Measurements from ENCODE around the gene LAMA3.
A peak's percentile ranks its signal among the peaks of the same experiment; 100 is the strongest.

Gene LAMA3

GRCh38 chr18:23824669-23825068 is 135.4 kb downstream of the LAMA3 start:
- Histone ChIP-seq H3K9ac (ENCODE audit: low read length) (no peak overlapping the region), H3K9me3 (ENCODE audit: control insufficient read depth, low read length) (no peaks in the 10 kb centered on the region), H3K14ac (ENCODE audit: low read length in 2 of 2) (no peak overlapping the region), H3K4ac (ENCODE audit: low read depth in 1 of 2, low read length in 2 of 2) (no peak overlapping the region), H2BK12ac (ENCODE audit: low read length in 2 of 2) (no peak overlapping the region), H3K4me1 (ENCODE audit: control insufficient read depth, insufficient read depth, low read depth, low read length) (peaks cover 9% of the 10 kb centered on the region), H4K91ac (ENCODE audit: low read length) (no peak overlapping the region), H2AFZ (ENCODE audit: low read depth, low read length) (no peak overlapping the region), H2BK15ac (ENCODE audit: low read depth, poor library complexity, severe bottlenecking) (no peak overlapping the region), H3K27ac (ENCODE audit: low read length, poor library complexity, severe bottlenecking) (no peak overlapping the region), H2BK120ac (ENCODE audit: low read depth, low read length) (no peak overlapping the region), H2AK5ac (ENCODE audit: low read length, severe bottlenecking) (no peak overlapping the region), H3K4me3 (ENCODE audit: insufficient read depth in 1 of 2, low read depth in 1 of 2, low read length in 2 of 2) (no peak overlapping the region), H3K23ac (ENCODE audit: low read length in 2 of 2) (no peak overlapping the region), H3K27me3 (ENCODE audit: control insufficient read depth in 1 of 2, insufficient read depth in 1 of 2, low read length in 2 of 2) (no peaks in the 10 kb centered on the region), H3K4me2 (ENCODE audit: low read length, poor library complexity, severe bottlenecking) (no peak overlapping the region), H4K8ac (ENCODE audit: low read length) (no peak overlapping the region), H3K79me1 (replicated peaks; ENCODE audit: low read length, poor library complexity, severe bottlenecking) (no peaks in the 10 kb centered on the region), H2BK5ac (ENCODE audit: low read depth, low read length, poor library complexity, severe bottlenecking) (no peak overlapping the region), H3K36me3 (ENCODE audit: control insufficient read depth in 1 of 2, insufficient read depth in 2 of 2, low read depth in 1 of 2, low read length in 2 of 2) (peaks cover 0 to 58% of the 10 kb centered on the region in 2 experiments), H3K18ac (ENCODE audit: low read depth in 1 of 2, low read length in 2 of 2) (no peak overlapping the region)
- DNase-seq: peak; percentile 16
- 100% methylated on average over 1 of the region's 1 CpG for WGBS

GRCh38 chr18:23825496-23825895 is 136.2 kb downstream of the LAMA3 start:
- 86% methylated on average over 1 of the region's 2 CpGs for WGBS
- H3K9me3 ChIP-seq (ENCODE audit: control insufficient read depth, low read length): no peaks in the 10 kb centered on the region

GRCh38 chr18:23825978-23826405 is 136.7 kb downstream of the LAMA3 start:
- Histone ChIP-seq H3K36me3 (ENCODE audit: control insufficient read depth in 1 of 2, insufficient read depth in 2 of 2, low read depth in 1 of 2, low read length in 2 of 2) (peaks cover 0 to 54% of the 10 kb centered on the region in 2 experiments), H3K9ac (ENCODE audit: low read length) (peak overlapping the region; percentile 80), H3K4me1 (ENCODE audit: control insufficient read depth, insufficient read depth, low read depth, low read length) (peaks cover 9% of the 10 kb centered on the region), H2AK5ac (ENCODE audit: low read length, severe bottlenecking) (no peak overlapping the region), H2BK5ac (ENCODE audit: low read depth, low read length, poor library complexity, severe bottlenecking) (no peak overlapping the region), H3K18ac (ENCODE audit: low read depth in 1 of 2, low read length in 2 of 2) (no peak overlapping the region), H3K4ac (ENCODE audit: low read depth in 1 of 2, low read length in 2 of 2) (no peak overlapping the region), H3K14ac (ENCODE audit: low read length in 2 of 2) (no peak overlapping the region), H3K4me3 (ENCODE audit: insufficient read depth in 1 of 2, low read depth in 1 of 2, low read length in 2 of 2) (no peak overlapping the region), H3K27me3 (ENCODE audit: control insufficient read depth in 1 of 2, insufficient read depth in 1 of 2, low read length in 2 of 2) (no peaks in the 10 kb centered on the region), H4K8ac (ENCODE audit: low read length) (no peak overlapping the region), H2BK12ac (ENCODE audit: low read length in 2 of 2) (no peak overlapping the region), H2AFZ (ENCODE audit: low read depth, low read length) (no peak overlapping the region), H3K27ac (ENCODE audit: low read length, poor library complexity, severe bottlenecking) (peak overlapping the region; percentile 76), H3K9me3 (ENCODE audit: control insufficient read depth, low read length) (no peaks in the 10 kb centered on the region), H2BK120ac (ENCODE audit: low read depth, low read length) (no peak overlapping the region), H4K91ac (ENCODE audit: low read length) (no peak overlapping the region), H3K79me1 (replicated peaks; ENCODE audit: low read length, poor library complexity, severe bottlenecking) (no peaks in the 10 kb centered on the region), H2BK15ac (ENCODE audit: low read depth, poor library complexity, severe bottlenecking) (no peak overlapping the region), H3K4me2 (ENCODE audit: low read length, poor library complexity, severe bottlenecking) (no peak overlapping the region), H3K23ac (ENCODE audit: low read length in 2 of 2) (no peak overlapping the region)
- DNase-seq: peak; percentile 34
- 70% methylated on average over 6 of the region's 6 CpGs for WGBS

More at GRCh38 chr18:23825496-23825895, 136.2 kb downstream of the LAMA3 start:
- Histone ChIP-seq H4K91ac (ENCODE audit: low read length) (no peak overlapping the region), H3K27me3 (ENCODE audit: control insufficient read depth in 1 of 2, insufficient read depth in 1 of 2, low read length in 2 of 2) (no peaks in the 10 kb centered on the region), H3K27ac (ENCODE audit: low read length, poor library complexity, severe bottlenecking) (peak overlapping the region; percentile 76), H3K4ac (ENCODE audit: low read depth in 1 of 2, low read length in 2 of 2) (no peak overlapping the region), H3K9ac (ENCODE audit: low read length) (peak overlapping the region; percentile 80), H2BK12ac (ENCODE audit: low read length in 2 of 2) (no peak overlapping the region), H2BK5ac (ENCODE audit: low read depth, low read length, poor library complexity, severe bottlenecking) (no peak overlapping the region), H4K8ac (ENCODE audit: low read length) (no peak overlapping the region), H2AFZ (ENCODE audit: low read depth, low read length) (no peak overlapping the region), H3K4me3 (ENCODE audit: insufficient read depth in 1 of 2, low read depth in 1 of 2, low read length in 2 of 2) (no peak overlapping the region), H2BK120ac (ENCODE audit: low read depth, low read length) (no peak overlapping the region), H3K4me1 (ENCODE audit: control insufficient read depth, insufficient read depth, low read depth, low read length) (peaks cover 9% of the 10 kb centered on the region), H3K18ac (ENCODE audit: low read depth in 1 of 2, low read length in 2 of 2) (no peak overlapping the region), H2BK15ac (ENCODE audit: low read depth, poor library complexity, severe bottlenecking) (no peak overlapping the region), H3K23ac (ENCODE audit: low read length in 2 of 2) (no peak overlapping the region), H3K79me1 (replicated peaks; ENCODE audit: low read length, poor library complexity, severe bottlenecking) (no peaks in the 10 kb centered on the region), H3K4me2 (ENCODE audit: low read length, poor library complexity, severe bottlenecking) (no peak overlapping the region), H2AK5ac (ENCODE audit: low read length, severe bottlenecking) (no peak overlapping the region), H3K36me3 (ENCODE audit: control insufficient read depth in 1 of 2, insufficient read depth in 2 of 2, low read depth in 1 of 2, low read length in 2 of 2) (peaks cover 0 to 54% of the 10 kb centered on the region in 2 experiments), H3K14ac (ENCODE audit: low read length in 2 of 2) (no peak overlapping the region)
- DNase-seq: no peak

- peak overlapping the region; percentile 76 for H3K27ac ChIP-seq (ENCODE audit: low read length, poor library complexity, severe bottlenecking)
- no peak overlapping the region for H3K4me2 ChIP-seq (ENCODE audit: low read length, poor library complexity, severe bottlenecking)
- no peak overlapping the region for H2AFZ ChIP-seq (ENCODE audit: low read depth, low read length)
- H3K9me3 ChIP-seq (ENCODE audit: control insufficient read depth, low read length): no peaks in the 10 kb centered on the region
- no peaks in the 10 kb centered on the region for H3K79me1 ChIP-seq (replicated peaks; ENCODE audit: low read length, poor library complexity, severe bottlenecking)
- no peak overlapping the region for H3K14ac ChIP-seq (ENCODE audit: low read length in 2 of 2)
- 92% methylated on average over 3 of the region's 4 CpGs for WGBS
- H3K4me1 ChIP-seq (ENCODE audit: control insufficient read depth, insufficient read depth, low read depth, low read length): peaks cover 9% of the 10 kb centered on the region
- H4K8ac ChIP-seq (ENCODE audit: low read length): no peak overlapping the region
- no peak overlapping the region for H2BK15ac ChIP-seq (ENCODE audit: low read depth, poor library complexity, severe bottlenecking)
- peaks cover 0 to 54% of the 10 kb centered on the region in 2 experiments for H3K36me3 ChIP-seq (ENCODE audit: control insufficient read depth in 1 of 2, insufficient read depth in 2 of 2, low read depth in 1 of 2, low read length in 2 of 2)
- peak overlapping the region in 1 of 2 experiments; percentile 65 for H3K18ac ChIP-seq (ENCODE audit: low read depth in 1 of 2, low read length in 2 of 2)
- no peaks in the 10 kb centered on the region for H3K27me3 ChIP-seq (ENCODE audit: control insufficient read depth in 1 of 2, insufficient read depth in 1 of 2, low read length in 2 of 2)
- DNase-seq: no peak
- H3K9ac ChIP-seq (ENCODE audit: low read length): peak overlapping the region; percentile 80
- peak overlapping the region in 1 of 2 experiments; percentile 63 for H3K23ac ChIP-seq (ENCODE audit: low read length in 2 of 2)
- H3K4me3 ChIP-seq (ENCODE audit: insufficient read depth in 1 of 2, low read depth in 1 of 2, low read length in 2 of 2): peak overlapping the region in 1 of 2 experiments; percentile 14
- peak overlapping the region; percentile 100 for H2AK5ac ChIP-seq (ENCODE audit: low read length, severe bottlenecking)
- no peak overlapping the region for H4K91ac ChIP-seq (ENCODE audit: low read length)
- no peak overlapping the region for H3K4ac ChIP-seq (ENCODE audit: low read depth in 1 of 2, low read length in 2 of 2)
- peak overlapping the region; percentile 76 for H2BK5ac ChIP-seq (ENCODE audit: low read depth, low read length, poor library complexity, severe bottlenecking)
- no peak overlapping the region for H2BK120ac ChIP-seq (ENCODE audit: low read depth, low read length)
- no peak overlapping the region for H2BK12ac ChIP-seq (ENCODE audit: low read length in 2 of 2)
Measured at GRCh38 chr18:23826850-23827620, 137.8 kb downstream of the LAMA3 start.
